GM12872 (cell line): ENCODE measurements around the gene TMEM100.

Experiments
- CTCF ChIP-seq: IDR thresholded peaks from 3 replicates; pipeline ENCODE4 v1.5.1; 2011; ENCODE audit warnings: low read depth, mild to moderate bottlenecking, low read length, moderate library complexity; ENCODE audit not compliant: insufficient read depth

Gene TMEM100

GRCh38 chr17:55710829-55711496, 11.7 kb downstream of the TMEM100 start:
- TF ChIP-seq CTCF: no peak

GRCh38 chr17:55710410-55710809, 12.3 kb downstream of the TMEM100 start:
- no peak for TF ChIP-seq CTCF

- TF ChIP-seq CTCF: no peak
Measured at GRCh38 chr17:55709984-55710383, 12.7 kb downstream of the TMEM100 start.

- no peak for TF ChIP-seq CTCF
Measured at GRCh38 chr17:55709440-55709839, 13.2 kb downstream of the TMEM100 start.

- TF ChIP-seq CTCF: no peak
Measured at GRCh38 chr17:55708175-55708974, 14.3 kb downstream of the TMEM100 start.

- TF ChIP-seq CTCF: no peak
Measured at GRCh38 chr17:55706808-55707773, 15.6 kb downstream of the TMEM100 start.

GRCh38 chr17:55705847-55706246, 16.8 kb downstream of the TMEM100 start:
- no peak for TF ChIP-seq CTCF
